Measurements from ENCODE around the gene TBX20. TPM values are rescaled to one million over a fixed set of nuclear protein-coding genes. Genes with fewer than 3 reads are reported as not detected.

TBX20 gene
- total and polyA plus RNA-seq, 2 experiments from 2014 or later = not detected

DNA sequence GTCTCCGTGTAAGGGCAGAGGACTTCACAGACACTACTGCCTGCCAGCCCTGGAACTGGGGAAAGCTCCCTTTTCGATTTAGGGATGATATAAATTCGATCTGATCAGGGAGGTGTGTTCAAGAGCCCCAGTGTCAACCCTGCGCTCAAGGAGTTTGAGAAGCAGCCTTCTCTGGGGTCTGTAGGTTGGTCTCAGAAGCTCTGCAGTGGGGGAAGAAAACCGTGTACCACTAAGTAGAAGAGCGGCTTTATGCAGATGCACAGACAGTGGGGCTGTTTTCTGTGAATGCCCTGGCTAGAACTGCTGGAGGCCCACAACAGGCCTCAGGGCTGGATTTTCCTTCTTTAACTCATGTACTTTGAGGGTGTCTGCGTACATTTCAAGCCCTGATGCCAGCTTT, 6.3 kb upstream of the TBX20 start:
- H4K20me1 ChIP-seq (ENCODE audit: insufficient read depth) = no peaks in the 10 kb centered on the region
- no peaks in the 10 kb centered on the region for H3K9me3 ChIP-seq (ENCODE audit: low read depth)
- no peak overlapping the region for H3K27ac ChIP-seq
- H3K9me2 ChIP-seq (ENCODE audit: insufficient read depth) = no peaks in the 10 kb centered on the region
- H3F3A ChIP-seq (ENCODE audit: insufficient read depth) = no peaks in the 10 kb centered on the region
- in situ Hi-C loops (cut with MboI) = no loop called here
- H2AFZ ChIP-seq = no peak overlapping the region
- H3K79me2 ChIP-seq (ENCODE audit: insufficient read depth) = no peaks in the 10 kb centered on the region
- peaks cover 57% of the 10 kb centered on the region for H3K27me3 ChIP-seq (replicated peaks; ENCODE audit: insufficient read depth)
- 27 to 29% methylated on average over 7 of the region's 7 CpGs for WGBS, 2 experiments (ENCODE audit: low coverage in 1 of 2, low lambda C conversion rate in 2 of 2, missing lambda C conversion rate in 2 of 2)
- H3K9ac ChIP-seq = no peak overlapping the region
- no peak overlapping the region for H3K4me3 ChIP-seq
- no peak for DNase-seq
- no peaks in the 10 kb centered on the region for H3K36me3 ChIP-seq (ENCODE audit: low read depth)
- no peak overlapping the region for H3K4me2 ChIP-seq (ENCODE audit: unreplicated experiment)
- H3K4me1 ChIP-seq (ENCODE audit: insufficient read depth) = no peaks in the 10 kb centered on the region
- no peak for TF ChIP-seq EZH2phosphoT487 (IDR thresholded peaks at IDR 0.05; ENCODE audit: insufficient read depth, low read depth)
- TF ChIP-seq EZH2 (IDR thresholded peaks at IDR 0.05; ENCODE audit: insufficient read depth, poor library complexity, severe bottlenecking) = no peak

GRCh38 chr7:35259523-35259908, 5.6 kb upstream of the TBX20 start:
- Histone ChIP-seq H3K36me3 (ENCODE audit: low read depth) (no peaks in the 10 kb centered on the region), H2AFZ (no peak overlapping the region), H3F3A (ENCODE audit: insufficient read depth) (no peaks in the 10 kb centered on the region), H3K4me3 (no peak overlapping the region), H3K79me2 (ENCODE audit: insufficient read depth) (no peaks in the 10 kb centered on the region), H3K9me2 (ENCODE audit: insufficient read depth) (no peaks in the 10 kb centered on the region), H3K27me3 (replicated peaks; ENCODE audit: insufficient read depth) (peaks cover 64% of the 10 kb centered on the region), H4K20me1 (ENCODE audit: insufficient read depth) (no peaks in the 10 kb centered on the region), H3K4me1 (ENCODE audit: insufficient read depth) (no peaks in the 10 kb centered on the region), H3K9ac (no peak overlapping the region), H3K9me3 (ENCODE audit: low read depth) (no peaks in the 10 kb centered on the region), H3K27ac (no peak overlapping the region), H3K4me2 (ENCODE audit: unreplicated experiment) (no peak overlapping the region)
- TF ChIP-seq EZH2phosphoT487 (IDR thresholded peaks at IDR 0.05; ENCODE audit: insufficient read depth, low read depth) = no peak
- in situ Hi-C loops (cut with MboI) = no loop called here
- 39 to 44% methylated on average over 6 of the region's 6 CpGs for WGBS, 2 experiments (ENCODE audit: low coverage in 1 of 2, low lambda C conversion rate in 2 of 2, missing lambda C conversion rate in 2 of 2)
- DNase-seq = no peak

GRCh38 chr7:35258868-35259522, 5.1 kb upstream of the TBX20 start:
- 49 to 53% methylated on average over 27 of the region's 27 CpGs for WGBS, 2 experiments (ENCODE audit: low coverage in 1 of 2, low lambda C conversion rate in 2 of 2, missing lambda C conversion rate in 2 of 2)
- Histone ChIP-seq H3K27me3 (replicated peaks; ENCODE audit: insufficient read depth) (peaks cover 69% of the 10 kb centered on the region), H3F3A (ENCODE audit: insufficient read depth) (no peaks in the 10 kb centered on the region), H3K27ac (no peak overlapping the region), H3K79me2 (ENCODE audit: insufficient read depth) (no peaks in the 10 kb centered on the region), H3K4me3 (no peak overlapping the region), H2AFZ (no peak overlapping the region), H3K4me1 (ENCODE audit: insufficient read depth) (no peaks in the 10 kb centered on the region), H3K9me2 (ENCODE audit: insufficient read depth) (no peaks in the 10 kb centered on the region), H4K20me1 (ENCODE audit: insufficient read depth) (no peaks in the 10 kb centered on the region), H3K36me3 (ENCODE audit: low read depth) (no peaks in the 10 kb centered on the region), H3K4me2 (ENCODE audit: unreplicated experiment) (no peak overlapping the region), H3K9ac (no peak overlapping the region), H3K9me3 (ENCODE audit: low read depth) (no peaks in the 10 kb centered on the region)
- in situ Hi-C loops (cut with MboI) = no loop called here
- no peak for TF ChIP-seq EZH2phosphoT487 (IDR thresholded peaks at IDR 0.05; ENCODE audit: insufficient read depth, low read depth)
- DNase-seq = no peak

- Histone ChIP-seq H3F3A (ENCODE audit: insufficient read depth) (no peaks in the 10 kb centered on the region), H3K36me3 (ENCODE audit: low read depth) (no peaks in the 10 kb centered on the region), H3K27me3 (replicated peaks; ENCODE audit: insufficient read depth) (peaks cover 75% of the 10 kb centered on the region), H3K27ac (no peak overlapping the region), H3K9ac (no peak overlapping the region), H3K4me2 (ENCODE audit: unreplicated experiment) (no peak overlapping the region), H3K4me1 (ENCODE audit: insufficient read depth) (no peaks in the 10 kb centered on the region), H2AFZ (no peak overlapping the region), H3K9me3 (ENCODE audit: low read depth) (no peaks in the 10 kb centered on the region), H3K79me2 (ENCODE audit: insufficient read depth) (no peaks in the 10 kb centered on the region), H4K20me1 (ENCODE audit: insufficient read depth) (no peaks in the 10 kb centered on the region), H3K9me2 (ENCODE audit: insufficient read depth) (no peaks in the 10 kb centered on the region), H3K4me3 (no peak overlapping the region)
- 80 to 83% methylated on average over 46 to 48 of the region's 50 CpGs for WGBS, 2 experiments (ENCODE audit: low coverage in 1 of 2, low lambda C conversion rate in 2 of 2, missing lambda C conversion rate in 2 of 2)
- no peak for DNase-seq
- in situ Hi-C loops (cut with MboI) = no loop called here
- TF ChIP-seq EZH2phosphoT487 (IDR thresholded peaks at IDR 0.05; ENCODE audit: insufficient read depth, low read depth) = no peak
- no peak for TF ChIP-seq EZH2 (IDR thresholded peaks at IDR 0.05; ENCODE audit: insufficient read depth, poor library complexity, severe bottlenecking)
These were observed 4.4 kb upstream of the TBX20 start for GRCh38 chr7:35258125-35258867.
